CD4-positive, alpha-beta T cell (primary cell): Measurements from ENCODE around the gene COX5B. TPM values are rescaled to one million over a fixed set of nuclear protein-coding genes. Genes with fewer than 3 reads are reported as not detected.

ENCODE experiments used
- ATAC-seq: fragments of 200-7000 bp; cut with Tn5 transposase; one replicate; pipeline ENCODE4 v1.10.0; 2022; ENCODE audit warnings: mild to moderate bottlenecking; ENCODE audit not compliant: poor library complexity
- CTCF ChIA-PET: fragments of 350-600 bp; sonication (Branson Sonifier 250); formaldehyde crosslinking; loops from one replicate; lab custom pipeline; 2021; ENCODE audit warnings: antibody characterized with exemption, inconsistent platforms; lab: Charles Lee
- POLR2A ChIA-PET: fragments of 350-600 bp; sonication (Branson Sonifier 250); formaldehyde crosslinking; loops from one replicate; lab custom pipeline; 2021; ENCODE audit warnings: antibody characterized with exemption, inconsistent platforms; lab: Charles Lee
- DNase-seq, 14 experiments: peaks; one replicate each; pipeline ENCODE4 v3.0.0-alpha.2; 2013 to 2020; ENCODE audit warnings: mixed read lengths in 2 of 14
- H3K27ac ChIP-seq, 2 donors: one replicate each; pipeline versions ENCODE4 v1.5.1 to v1.7.0; 2013; ENCODE audit warnings: low read length in 2 of 2, low read depth in 1 of 2, mild to moderate bottlenecking in 1 of 2
- H3K27me3 ChIP-seq, 2 experiments: 1 replicate in 1 of 2; 2 replicates in 1 of 2; pipeline versions ENCODE4 v1.6.1 to v1.7.0; 2013; ENCODE audit warnings: low read length in 2 of 2, control low read depth in 1 of 2, mild to moderate bottlenecking in 1 of 2, moderate library complexity in 1 of 2; ENCODE audit not compliant: insufficient read depth in 2 of 2, control insufficient read depth in 1 of 2
- H3K36me3 ChIP-seq: one replicate; pipeline ENCODE4 v1.6.1; 2013; ENCODE audit warnings: low read length, control low read depth; ENCODE audit not compliant: insufficient read depth
- H3K4me1 ChIP-seq: one replicate; pipeline ENCODE4 v1.6.1; 2013; ENCODE audit warnings: low read length, control low read depth; ENCODE audit not compliant: insufficient read depth
- H3K4me3 ChIP-seq: one replicate; pipeline ENCODE4 v1.5.1; 2013; ENCODE audit warnings: mild to moderate bottlenecking, low read length, moderate library complexity
- H3K9me3 ChIP-seq, 2 experiments: 1 replicate in 1 of 2; 2 replicates in 1 of 2; pipeline versions ENCODE4 v1.6.1 to v1.7.0; 2013; ENCODE audit warnings: low read length in 2 of 2, mild to moderate bottlenecking in 2 of 2, control low read depth in 1 of 2, moderate library complexity in 1 of 2; ENCODE audit not compliant: control insufficient read depth in 1 of 2, insufficient read depth in 1 of 2
- H3K27ac Mint-ChIP-seq: one replicate; pipeline ENCODE4 v1.8.0; 2020; ENCODE audit warnings: mixed read lengths
- H3K27me3 Mint-ChIP-seq: one replicate; pipeline ENCODE4 v1.8.0; 2021; ENCODE audit warnings: mixed read lengths
- H3K36me3 Mint-ChIP-seq: one replicate; pipeline ENCODE4 v1.8.0; 2021; ENCODE audit warnings: low read depth, mixed read lengths
- H3K4me1 Mint-ChIP-seq: one replicate; pipeline ENCODE4 v1.8.0; 2021; ENCODE audit warnings: low read depth, mixed read lengths
- H3K4me3 Mint-ChIP-seq: one replicate; pipeline ENCODE4 v1.8.0; 2020; ENCODE audit warnings: mild to moderate bottlenecking, mixed read lengths
- H3K9me3 Mint-ChIP-seq: one replicate; pipeline ENCODE4 v1.8.0; 2020; ENCODE audit warnings: mixed read lengths
- intact Hi-C, 2 experiments: fragments of 100-400 bp; cut with DNase I in 1 of 2; cut with micrococcal nuclease in 1 of 2; formaldehyde crosslinking; loops; one replicate each; pipeline versions ENCODE4 v1.15.1 to v1.9.0; 2023 to 2025; cut with DNase I, micrococcal nuclease
- total RNA-seq, 174 experiments: library from RNA in 2 of 174; stranded (reverse) in 2 of 174; gene quantifications; one replicate each; pipeline ENCODE4 v1.2.3 and lab custom pipeline; 2021 to 2026
- TF ChIP-seq, protein P1 (sequence below): fragments of 200-600 bp; IDR thresholded peaks from one replicate; pipeline ENCODE4 v1.8.0; 2022; ENCODE audit warnings: antibody characterized with exemption, mild to moderate bottlenecking

COX5B gene
- total RNA-seq, 2 experiments from 2014 or later: 112 to 121 TPM

- POLR2A ChIA-PET: no interaction called here
Observed at GRCh38 chr2:97688062-97688827, 42.4 kb downstream of the COX5B start.

DNA sequence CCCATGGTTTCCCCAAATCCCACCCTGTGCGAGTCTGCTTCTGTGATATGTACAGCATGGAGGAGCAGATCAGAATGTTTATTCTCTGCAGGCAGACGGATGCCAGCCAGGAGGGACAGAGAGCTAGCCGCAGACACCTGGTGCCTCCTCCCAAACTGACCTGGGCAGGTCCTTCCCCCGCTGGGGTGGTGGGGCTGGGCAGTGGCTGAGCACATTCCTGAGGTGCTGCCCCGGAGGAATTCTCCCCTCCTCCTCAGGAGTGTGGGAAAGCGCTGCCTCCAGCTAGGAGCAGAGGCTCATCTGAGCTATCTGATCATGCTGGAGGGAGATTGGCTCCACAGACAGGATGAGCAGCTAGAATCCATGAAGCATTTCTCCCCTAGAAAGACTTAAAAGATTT lies 45.3 kb downstream of the COX5B start:
- CTCF ChIA-PET: interaction anchor here (1.1 to 1.5 kb wide), 2 partner anchors 57 to 100 kb away, joined by 3 read pairs; no protein-coding TSS in a partner anchor

More at GRCh38 chr2:97688062-97688827, 42.4 kb downstream of the COX5B start:
- Histone ChIP-seq H3K27me3 (no peaks in the 10 kb centered on the region), H3K4me3 (no peak overlapping the region), H3K4me1 (no peaks in the 10 kb centered on the region), H3K9me3 (no peaks in the 10 kb centered on the region), H3K36me3 (no peaks in the 10 kb centered on the region), H3K27ac (no peak overlapping the region)
- Mint-ChIP-seq H3K36me3 (no peaks in the 10 kb centered on the region), H3K27ac (no peak overlapping the region), H3K4me1 (no peaks in the 10 kb centered on the region), H3K4me3 (no peak overlapping the region), H3K9me3 (no peaks in the 10 kb centered on the region), H3K27me3 (no peaks in the 10 kb centered on the region)
- ATAC-seq: no peak
- TF ChIP-seq, protein P1, sequence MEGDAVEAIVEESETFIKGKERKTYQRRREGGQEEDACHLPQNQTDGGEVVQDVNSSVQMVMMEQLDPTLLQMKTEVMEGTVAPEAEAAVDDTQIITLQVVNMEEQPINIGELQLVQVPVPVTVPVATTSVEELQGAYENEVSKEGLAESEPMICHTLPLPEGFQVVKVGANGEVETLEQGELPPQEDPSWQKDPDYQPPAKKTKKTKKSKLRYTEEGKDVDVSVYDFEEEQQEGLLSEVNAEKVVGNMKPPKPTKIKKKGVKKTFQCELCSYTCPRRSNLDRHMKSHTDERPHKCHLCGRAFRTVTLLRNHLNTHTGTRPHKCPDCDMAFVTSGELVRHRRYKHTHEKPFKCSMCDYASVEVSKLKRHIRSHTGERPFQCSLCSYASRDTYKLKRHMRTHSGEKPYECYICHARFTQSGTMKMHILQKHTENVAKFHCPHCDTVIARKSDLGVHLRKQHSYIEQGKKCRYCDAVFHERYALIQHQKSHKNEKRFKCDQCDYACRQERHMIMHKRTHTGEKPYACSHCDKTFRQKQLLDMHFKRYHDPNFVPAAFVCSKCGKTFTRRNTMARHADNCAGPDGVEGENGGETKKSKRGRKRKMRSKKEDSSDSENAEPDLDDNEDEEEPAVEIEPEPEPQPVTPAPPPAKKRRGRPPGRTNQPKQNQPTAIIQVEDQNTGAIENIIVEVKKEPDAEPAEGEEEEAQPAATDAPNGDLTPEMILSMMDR: no peak
- CTCF ChIA-PET: no interaction called here
- no peak for DNase-seq
- intact Hi-C loops: no loop called here

GRCh38 chr2:97693476-97693875 lies 47.6 kb downstream of the COX5B start:
- peaks cover 5% of the 10 kb centered on the region for H3K4me1 Mint-ChIP-seq
- ChIA-PET CTCF (no interaction called here), POLR2A (no interaction called here)
- no peak overlapping the region for H3K4me3 Mint-ChIP-seq
- no peaks in the 10 kb centered on the region for H3K9me3 Mint-ChIP-seq
- H3K36me3 Mint-ChIP-seq: no peaks in the 10 kb centered on the region
- DNase-seq (no peak), ATAC-seq (no peak)
- peaks cover 4% of the 10 kb centered on the region for H3K27me3 Mint-ChIP-seq
- H3K27ac Mint-ChIP-seq: no peak overlapping the region
- intact Hi-C loops: loop anchor here in 1 of 2 experiments (10.0 kb wide), 2 partner anchors 49 to 1629 kb away; partner anchors contain the start of gene COX5B
- no peaks in the 10 kb centered on the region for H3K27me3 ChIP-seq
- no peak overlapping the region for H3K4me3 ChIP-seq
- no peaks in the 10 kb centered on the region for H3K36me3 ChIP-seq
- H3K4me1 ChIP-seq: peaks cover 2% of the 10 kb centered on the region
- TF ChIP-seq, protein P1: no peak
- no peak overlapping the region for H3K27ac ChIP-seq
- no peaks in the 10 kb centered on the region for H3K9me3 ChIP-seq

More for the DNA sequence above, 45.3 kb downstream of the COX5B start:
- Histone ChIP-seq H3K27ac (no peak overlapping the region), H3K27me3 (no peaks in the 10 kb centered on the region), H3K9me3 (no peaks in the 10 kb centered on the region), H3K36me3 (no peaks in the 10 kb centered on the region), H3K4me3 (no peak overlapping the region), H3K4me1 (no peaks in the 10 kb centered on the region)
- Mint-ChIP-seq H3K4me1 (no peaks in the 10 kb centered on the region), H3K36me3 (no peaks in the 10 kb centered on the region), H3K4me3 (no peak overlapping the region), H3K9me3 (no peaks in the 10 kb centered on the region), H3K27ac (no peak overlapping the region), H3K27me3 (no peaks in the 10 kb centered on the region)
- DNase-seq (no peak), ATAC-seq (no peak)
- POLR2A ChIA-PET: no interaction called here
- intact Hi-C loops: loop anchor here in 1 of 2 experiments (10.0 kb wide), 2 partner anchors 46 to 1626 kb away; partner anchors contain the start of gene COX5B
- TF ChIP-seq, protein P1: no peak
